B cell (primary cell): ENCODE results near the gene PRR16. TPM values are rescaled to one million over a fixed set of nuclear protein-coding genes. Genes with fewer than 3 reads are reported as not detected.

ENCODE experiments used
- ATAC-seq: fragments of 200-7000 bp; cut with Tn5 transposase; one replicate; pipeline ENCODE4 v1.10.0; 2021; ENCODE audit warnings: low read depth, mild to moderate bottlenecking, moderate number of reproducible peaks, moderate library complexity
- CTCF ChIA-PET: fragments of 350-600 bp; sonication (Branson Sonifier 250); formaldehyde crosslinking; loops from one replicate; lab custom pipeline; 2021; ENCODE audit warnings: antibody characterized with exemption, inconsistent platforms; lab: Charles Lee
- POLR2A ChIA-PET: fragments of 350-600 bp; sonication (Branson Sonifier 250); formaldehyde crosslinking; loops from one replicate; lab custom pipeline; 2021; ENCODE audit warnings: antibody characterized with exemption; lab: Charles Lee
- DNase-seq: peaks from one replicate; pipeline ENCODE4 v3.0.0; 2013
- H2AFZ ChIP-seq: 2 replicates; pipeline ENCODE4 v1.6.1; 2012; ENCODE audit warnings: mild to moderate bottlenecking, low read depth, low read length; ENCODE audit not compliant: insufficient read depth, poor library complexity, severe bottlenecking
- H3K27ac ChIP-seq, 2 donors: 1 replicate in 1 of 2; 2 replicates in 1 of 2; pipeline ENCODE4 v1.5.1; 2012 to 2013; ENCODE audit warnings: low read length in 2 of 2, mild to moderate bottlenecking in 2 of 2, moderate library complexity in 1 of 2
- H3K27me3 ChIP-seq, 4 experiments: fragments of 200-600 bp in 1 of 4; sonication (generic) in 1 of 4; replicated peaks in 1 of 4; 1 replicate in 2 of 4; 2 replicates in 2 of 4; pipeline versions ENCODE4 v1.6.1 to v1.7.0; 2013 to 2016; ENCODE audit warnings: low read length in 3 of 4, mild to moderate bottlenecking in 2 of 4, mixed read lengths in 1 of 4, moderate library complexity in 1 of 4; ENCODE audit not compliant: insufficient read depth in 4 of 4, control insufficient read depth in 3 of 4; ENCODE audit errors: control extremely low read depth in 1 of 4
- H3K36me3 ChIP-seq, 2 experiments: replicated peaks in 1 of 2; 1 replicate in 1 of 2; 2 replicates in 1 of 2; pipeline versions ENCODE4 v1.6.1 to v1.7.1; 2013; ENCODE audit warnings: low read length in 1 of 2; ENCODE audit not compliant: insufficient read depth in 2 of 2, control insufficient read depth in 1 of 2; ENCODE audit errors: control extremely low read depth in 1 of 2, extremely low read depth in 1 of 2
- H3K4me1 ChIP-seq, 2 donors: fragments of 200-600 bp in 1 of 2; sonication (generic) in 1 of 2; 1 replicate in 1 of 2; 2 replicates in 1 of 2; pipeline versions ENCODE4 v1.5.1 to v1.6.1; 2013 to 2017; ENCODE audit warnings: low read length in 2 of 2; ENCODE audit not compliant: control insufficient read depth in 2 of 2, insufficient read depth in 2 of 2
- H3K4me2 ChIP-seq: replicated peaks from 2 replicates; pipeline ENCODE3; 2012; ENCODE audit warnings: mild to moderate bottlenecking, low read depth, low read length; ENCODE audit not compliant: poor library complexity, severe bottlenecking
- H3K4me3 ChIP-seq, 5 experiments: fragments of 200-600 bp in 1 of 5; sonication (generic) in 1 of 5; 1 replicate in 3 of 5; 2 replicates in 2 of 5; pipeline versions ENCODE4 v1.5.1 to v1.7.0; 2011 to 2016; ENCODE audit warnings: low read length in 4 of 5, mild to moderate bottlenecking in 4 of 5, low read depth in 2 of 5, control low read depth in 1 of 5, moderate library complexity in 1 of 5; ENCODE audit not compliant: insufficient read depth in 1 of 5; ENCODE audit errors: control extremely low read depth in 1 of 5, extremely low read depth in 1 of 5
- H3K79me2 ChIP-seq: fragments of 200-600 bp; sonication (generic); one replicate; pipeline ENCODE4 v1.6.0; 2016; ENCODE audit warnings: low read length; ENCODE audit not compliant: control insufficient read depth, insufficient read depth
- H3K9ac ChIP-seq: fragments of 200-600 bp; sonication (generic); 2 replicates; pipeline ENCODE4 v1.6.1; 2017; ENCODE audit warnings: mild to moderate bottlenecking, low read length, moderate library complexity
- H3K9me3 ChIP-seq, 3 donors: one replicate each; pipeline versions ENCODE4 v1.6.1 to v1.7.1; 2013; ENCODE audit warnings: low read length in 2 of 3; ENCODE audit not compliant: control insufficient read depth in 2 of 3, insufficient read depth in 1 of 3; ENCODE audit errors: control extremely low read depth in 1 of 3
- H4K20me1 ChIP-seq: 2 replicates; pipeline ENCODE4 v1.6.0; 2012; ENCODE audit warnings: mild to moderate bottlenecking, low read length; ENCODE audit not compliant: insufficient read depth, control insufficient read depth, poor library complexity, severe bottlenecking
- H3K27ac Mint-ChIP-seq: one replicate; pipeline ENCODE4 v1.8.0; 2021; ENCODE audit warnings: mixed read lengths
- H3K27me3 Mint-ChIP-seq: one replicate; pipeline ENCODE4 v1.8.0; 2021; ENCODE audit warnings: mixed read lengths
- H3K4me1 Mint-ChIP-seq: one replicate; pipeline ENCODE4 v1.8.0; 2021; ENCODE audit warnings: mixed read lengths
- H3K4me3 Mint-ChIP-seq: one replicate; pipeline ENCODE4 v1.8.0; 2021; ENCODE audit warnings: mixed read lengths
- H3K9me3 Mint-ChIP-seq: one replicate; pipeline ENCODE4 v1.8.0; 2022; ENCODE audit warnings: mixed read lengths; ENCODE audit not compliant: insufficient read depth
- EZH2 ChIP-seq: IDR thresholded peaks from 2 replicates; pipeline ENCODE4 v1.6.1; 2012; ENCODE audit warnings: borderline replicate concordance, low read depth, mild to moderate bottlenecking, moderate library complexity, low read length; ENCODE audit not compliant: insufficient read depth, poor library complexity, severe bottlenecking
- WGBS: methylation state at CpG from one replicate; pipeline ENCODE4 v1.1.5; 2013; ENCODE audit warnings: missing lambda C conversion rate; ENCODE audit not compliant: insufficient coverage; 5-methylcytosine and 5-hydroxymethylcytosine counted together
- intact Hi-C: fragments of 100-400 bp; cut with micrococcal nuclease; formaldehyde crosslinking; loops from one replicate; pipeline ENCODE4 v1.10.0; 2022
- polyA plus RNA-seq: library from polyadenylated mRNA; depleted of rRNA; stranded (reverse); fragments of >200 nt; gene quantifications from 2 replicates; pipeline ENCODE4 v1.2.3, GENCODE V29; 2012
- total RNA-seq, 2 donors: library from RNA; stranded (reverse); fragments of 120-200 nt in 1 of 2; gene quantifications; 1 replicate in 1 of 2; 2 replicates in 1 of 2; pipeline versions ENCODE4 v1.2.3 to v1.2.4, GENCODE V29; 2013 to 2022
- TF ChIP-seq, protein P1 (sequence below): fragments of 200-600 bp; IDR thresholded peaks from one replicate; pipeline ENCODE4 v1.8.0; 2022; ENCODE audit warnings: antibody characterized with exemption, mild to moderate bottlenecking

The PRR16 gene
- total and polyA plus RNA-seq, 2 donors (not counting 1 experiment from before 2014, with no cell fraction given): 0.16 TPM; not detected in 1

DNA sequence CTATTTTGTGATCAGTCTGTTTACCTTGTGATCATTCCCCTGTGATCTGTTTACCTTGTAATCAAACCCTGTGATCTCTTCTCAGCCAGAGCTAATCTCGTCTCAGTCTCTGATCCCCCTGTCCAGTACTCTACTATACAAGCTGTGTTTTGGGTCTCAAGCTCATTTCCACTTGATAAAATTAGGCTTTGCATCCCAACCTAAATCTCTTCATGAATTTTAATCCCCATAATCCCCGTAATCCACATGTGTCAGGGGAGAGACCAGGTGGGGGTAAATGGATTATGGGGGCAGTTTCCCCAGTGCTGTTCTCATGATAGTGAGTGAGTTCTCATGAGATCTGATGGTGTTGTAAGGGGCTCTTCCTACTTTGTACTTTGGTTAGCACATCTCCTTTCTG, 157.2 kb downstream of the PRR16 start:
- no peaks in the 10 kb centered on the region for H3K36me3 ChIP-seq
- H3K27me3 ChIP-seq: no peaks in the 10 kb centered on the region
- no CpG with 5 or more reads among the region's 2 CpGs for WGBS
- no peaks in the 10 kb centered on the region for H3K4me1 ChIP-seq
- POLR2A ChIA-PET: no interaction called here
- no peak overlapping the region for H3K27ac ChIP-seq
- no peaks in the 10 kb centered on the region for H4K20me1 ChIP-seq
- Mint-ChIP-seq H3K9me3 (peaks cover 5% of the 10 kb centered on the region), H3K27ac (no peak overlapping the region), H3K4me1 (no peaks in the 10 kb centered on the region), H3K27me3 (no peaks in the 10 kb centered on the region), H3K4me3 (no peak overlapping the region)
- no peaks in the 10 kb centered on the region for H3K79me2 ChIP-seq
- H3K4me3 ChIP-seq: no peak overlapping the region
- no peak for ATAC-seq
- H2AFZ ChIP-seq: no peak overlapping the region
- H3K9me3 ChIP-seq: no peaks in the 10 kb centered on the region
- TF ChIP-seq, protein P1, sequence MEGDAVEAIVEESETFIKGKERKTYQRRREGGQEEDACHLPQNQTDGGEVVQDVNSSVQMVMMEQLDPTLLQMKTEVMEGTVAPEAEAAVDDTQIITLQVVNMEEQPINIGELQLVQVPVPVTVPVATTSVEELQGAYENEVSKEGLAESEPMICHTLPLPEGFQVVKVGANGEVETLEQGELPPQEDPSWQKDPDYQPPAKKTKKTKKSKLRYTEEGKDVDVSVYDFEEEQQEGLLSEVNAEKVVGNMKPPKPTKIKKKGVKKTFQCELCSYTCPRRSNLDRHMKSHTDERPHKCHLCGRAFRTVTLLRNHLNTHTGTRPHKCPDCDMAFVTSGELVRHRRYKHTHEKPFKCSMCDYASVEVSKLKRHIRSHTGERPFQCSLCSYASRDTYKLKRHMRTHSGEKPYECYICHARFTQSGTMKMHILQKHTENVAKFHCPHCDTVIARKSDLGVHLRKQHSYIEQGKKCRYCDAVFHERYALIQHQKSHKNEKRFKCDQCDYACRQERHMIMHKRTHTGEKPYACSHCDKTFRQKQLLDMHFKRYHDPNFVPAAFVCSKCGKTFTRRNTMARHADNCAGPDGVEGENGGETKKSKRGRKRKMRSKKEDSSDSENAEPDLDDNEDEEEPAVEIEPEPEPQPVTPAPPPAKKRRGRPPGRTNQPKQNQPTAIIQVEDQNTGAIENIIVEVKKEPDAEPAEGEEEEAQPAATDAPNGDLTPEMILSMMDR: no peak
- no peak for TF ChIP-seq EZH2
- CTCF ChIA-PET: no interaction called here
- intact Hi-C loops: no loop called here
- no peak for DNase-seq
- no peak overlapping the region for H3K4me2 ChIP-seq
- H3K9ac ChIP-seq: no peak overlapping the region

DNA sequence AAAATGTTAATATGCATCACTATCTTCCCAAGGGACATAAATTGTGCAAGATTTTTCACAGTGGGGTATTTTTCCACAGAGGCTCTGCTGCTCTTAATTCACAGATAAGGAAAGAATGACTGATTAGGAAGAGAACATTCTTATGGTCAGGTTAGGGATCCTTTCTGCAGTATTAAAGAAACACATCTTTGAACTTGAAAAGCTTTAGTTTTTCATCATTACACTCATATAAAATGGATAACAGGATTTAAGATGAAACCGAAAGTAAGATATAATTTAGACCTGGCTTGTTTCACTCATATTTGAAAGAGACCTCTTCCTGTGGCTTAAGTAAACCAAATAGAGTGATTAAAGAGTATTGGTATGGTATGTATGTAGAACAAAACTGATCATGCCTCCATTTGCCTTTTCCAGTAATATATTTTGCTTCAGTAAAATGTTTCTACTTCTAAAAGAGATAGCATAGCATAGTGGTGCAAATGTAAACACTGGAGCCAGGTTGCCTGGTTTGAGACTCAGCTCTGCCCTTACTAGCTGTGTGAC, 160.0 kb downstream of the PRR16 start:
- Histone ChIP-seq H3K36me3 (no peaks in the 10 kb centered on the region), H3K79me2 (no peaks in the 10 kb centered on the region), H4K20me1 (no peaks in the 10 kb centered on the region), H3K9ac (no peak overlapping the region), H3K4me1 (no peaks in the 10 kb centered on the region), H3K4me3 (no peak overlapping the region), H2AFZ (no peak overlapping the region), H3K9me3 (no peaks in the 10 kb centered on the region), H3K27ac (no peak overlapping the region), H3K27me3 (no peaks in the 10 kb centered on the region), H3K4me2 (no peak overlapping the region)
- ATAC-seq: no peak
- CTCF ChIA-PET: no interaction called here
- no peaks in the 10 kb centered on the region for H3K4me1 Mint-ChIP-seq
- WGBS: no CpG with 5 or more reads among the region's 1 CpG
- peaks cover 5% of the 10 kb centered on the region for H3K9me3 Mint-ChIP-seq
- no peak overlapping the region for H3K27ac Mint-ChIP-seq
- TF ChIP-seq EZH2: no peak
- TF ChIP-seq, protein P1: no peak
- POLR2A ChIA-PET: no interaction called here
- no peak overlapping the region for H3K4me3 Mint-ChIP-seq
- intact Hi-C loops: no loop called here
- no peaks in the 10 kb centered on the region for H3K27me3 Mint-ChIP-seq
- no peak for DNase-seq
